GM21447 (cell line): ENCODE measurements around the gene ZNF184.

Source experiments
- ATAC-seq: cut with Tn5 transposase; IDR thresholded peaks from one replicate; pipeline ENCODE4 v1.9.1; 2021; ENCODE audit not compliant: unreplicated experiment

ZNF184 gene

GRCh38 chr6:27472617-27473400 lies at the start of gene ZNF184:
TSS of gene ZNF184 (minus strand) at chr6:27473105. CDS start at chr6:27472294, 811 bp downstream.
- peak; percentile 75 for ATAC-seq

DNA sequence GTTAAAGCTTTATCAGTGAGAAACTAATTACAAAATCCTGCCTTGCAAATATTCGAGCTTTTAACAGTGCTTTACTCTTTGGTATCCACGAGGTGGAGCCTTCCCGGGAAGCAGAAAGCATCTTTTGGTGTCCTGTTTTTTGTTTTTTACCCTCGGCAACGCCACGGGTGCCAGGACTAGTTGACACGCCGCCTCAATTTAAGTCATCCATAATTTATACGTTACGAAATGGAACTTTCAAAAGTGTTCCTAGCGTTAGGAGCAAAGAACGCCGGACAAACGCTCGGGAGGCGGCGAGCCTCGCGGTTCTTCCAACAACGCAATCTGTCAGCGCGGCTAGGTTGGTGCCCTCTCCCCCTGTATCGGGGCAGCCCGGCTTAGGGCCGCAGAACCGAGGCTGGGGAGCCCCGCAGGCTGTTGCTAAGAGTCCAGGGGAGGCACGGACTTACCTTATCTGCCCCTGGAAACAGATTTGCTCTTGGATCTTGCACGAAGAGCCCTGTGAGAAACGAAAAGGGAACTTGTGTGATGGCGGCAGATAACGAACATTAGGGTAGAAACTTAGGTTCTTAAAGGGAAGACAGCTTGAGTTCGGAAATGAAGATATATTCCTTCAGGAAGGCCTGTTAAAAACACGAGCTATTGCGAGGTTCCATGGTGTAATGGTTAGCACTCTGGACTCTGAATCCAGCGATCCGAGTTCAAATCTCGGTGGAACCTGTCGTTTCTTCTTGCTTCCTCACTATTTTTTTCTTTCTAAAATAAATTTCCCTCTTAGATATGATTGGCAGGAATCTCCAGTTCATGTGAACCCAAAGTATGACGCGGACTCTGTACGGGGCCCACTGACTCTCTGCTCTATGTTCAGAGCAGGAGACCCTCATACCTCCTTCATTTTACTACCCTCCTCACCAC lies 46.2 kb upstream of the ZNF184 start:
- ATAC-seq, result peak; percentile 75

DNA sequence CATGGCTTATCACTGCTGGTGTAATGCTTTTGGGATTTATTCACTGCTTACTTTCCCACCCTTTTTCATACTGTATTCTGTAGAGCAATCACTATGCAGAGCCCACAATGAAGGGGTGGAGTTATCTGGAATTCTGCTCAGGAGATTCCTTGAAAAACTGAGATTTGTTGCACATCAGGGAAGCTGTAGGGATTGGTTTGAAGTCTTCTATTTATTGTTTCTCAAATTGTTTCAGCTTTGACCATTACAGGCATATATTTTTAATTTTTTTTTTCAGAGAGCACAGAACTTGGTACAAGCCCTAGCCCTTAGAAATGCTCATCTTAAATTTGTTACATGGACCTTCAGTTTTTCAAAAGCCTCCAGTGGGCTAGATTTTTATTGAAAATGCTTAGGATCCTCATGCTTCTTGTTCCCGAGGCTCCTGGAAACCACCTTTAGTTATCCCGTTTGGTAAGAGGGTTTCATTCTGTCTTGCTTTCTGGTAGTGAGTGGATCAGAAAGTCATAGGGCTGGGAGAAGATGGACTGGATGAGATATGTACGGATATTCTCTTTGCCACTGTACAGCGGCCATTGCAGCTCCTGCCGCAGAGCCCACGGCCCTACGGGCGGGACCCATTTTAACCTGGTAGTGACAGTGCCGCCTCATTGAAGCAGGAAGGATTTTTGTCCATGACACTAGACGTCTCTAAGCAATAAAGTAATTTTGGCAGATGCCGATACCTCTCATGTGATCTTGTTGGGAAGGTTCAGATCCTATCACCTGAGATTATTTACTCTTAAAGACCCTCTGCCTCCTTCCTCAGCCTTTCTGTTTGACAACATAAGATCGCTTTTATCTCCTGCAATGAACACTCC lies 45.3 kb upstream of the ZNF184 start:
- ATAC-seq, result no peak

GRCh38 chr6:27517238-27517637 lies 44.3 kb upstream of the ZNF184 start:
- ATAC-seq, result no peak

DNA sequence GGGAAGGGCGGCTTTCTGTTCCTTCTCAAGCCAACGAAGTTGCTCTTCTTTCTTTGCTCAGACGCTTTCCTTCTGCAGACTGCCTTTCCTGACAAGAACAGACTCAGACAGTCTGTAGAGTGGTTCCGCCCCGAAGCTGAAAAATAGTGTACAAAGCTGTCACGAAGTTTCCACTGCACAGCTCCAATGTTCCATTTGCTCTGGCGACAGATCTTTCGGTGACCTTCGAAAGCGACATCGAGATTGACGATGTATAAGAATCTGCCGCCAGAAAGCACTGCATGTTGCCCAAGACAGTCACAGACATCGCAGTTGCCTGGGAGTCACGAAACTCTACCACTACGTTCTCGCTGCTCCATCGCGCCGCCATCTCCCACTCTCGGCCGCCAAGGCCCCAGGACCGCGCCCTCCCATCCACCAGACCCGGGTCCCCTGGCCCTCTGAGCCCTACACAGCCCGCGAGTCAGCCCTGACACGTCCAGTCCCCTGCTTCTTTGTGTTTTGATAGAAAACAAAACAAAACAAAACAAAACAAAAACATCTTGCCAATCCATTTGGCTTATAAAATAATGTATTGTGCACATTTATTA lies 42.1 kb upstream of the ZNF184 start:
- no peak for ATAC-seq

- ATAC-seq, result no peak
Observed at GRCh38 chr6:27512525-27512924, 39.6 kb upstream of the ZNF184 start.

GRCh38 chr6:27507041-27507956 lies 34.4 kb upstream of the ZNF184 start:
- no peak for ATAC-seq

GRCh38 chr6:27505209-27506027 lies 32.5 kb upstream of the ZNF184 start:
- ATAC-seq, result no peak

GRCh38 chr6:27503436-27504030 lies 30.6 kb upstream of the ZNF184 start:
- peak; percentile 38 for ATAC-seq

- peak; percentile 54 for ATAC-seq
Observed at GRCh38 chr6:27502508-27503435, 29.9 kb upstream of the ZNF184 start.

- ATAC-seq, result no peak
Observed at GRCh38 chr6:27501187-27501586, 28.3 kb upstream of the ZNF184 start.

DNA sequence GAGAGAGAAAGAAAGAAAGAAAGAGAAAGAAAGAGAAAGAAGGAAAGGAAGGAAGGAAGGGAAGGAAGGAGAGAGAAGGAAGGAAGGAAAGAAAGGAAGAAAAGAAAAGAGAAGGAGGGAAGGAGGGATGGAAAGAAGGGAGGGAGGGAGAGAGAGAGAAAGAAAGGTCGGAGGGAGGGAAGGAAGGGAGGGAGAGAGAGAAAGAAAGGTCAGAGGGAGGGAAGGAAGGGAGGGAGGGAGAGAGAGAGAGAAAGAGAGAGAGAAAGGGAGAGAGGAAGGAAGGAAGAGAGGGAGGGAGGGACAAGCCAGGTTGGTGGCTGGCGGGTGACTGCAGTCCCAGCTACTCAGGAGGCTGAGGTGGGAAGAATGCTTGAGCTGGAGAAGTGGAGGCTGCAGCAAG lies 27.3 kb upstream of the ZNF184 start:
- ATAC-seq, result no peak

DNA sequence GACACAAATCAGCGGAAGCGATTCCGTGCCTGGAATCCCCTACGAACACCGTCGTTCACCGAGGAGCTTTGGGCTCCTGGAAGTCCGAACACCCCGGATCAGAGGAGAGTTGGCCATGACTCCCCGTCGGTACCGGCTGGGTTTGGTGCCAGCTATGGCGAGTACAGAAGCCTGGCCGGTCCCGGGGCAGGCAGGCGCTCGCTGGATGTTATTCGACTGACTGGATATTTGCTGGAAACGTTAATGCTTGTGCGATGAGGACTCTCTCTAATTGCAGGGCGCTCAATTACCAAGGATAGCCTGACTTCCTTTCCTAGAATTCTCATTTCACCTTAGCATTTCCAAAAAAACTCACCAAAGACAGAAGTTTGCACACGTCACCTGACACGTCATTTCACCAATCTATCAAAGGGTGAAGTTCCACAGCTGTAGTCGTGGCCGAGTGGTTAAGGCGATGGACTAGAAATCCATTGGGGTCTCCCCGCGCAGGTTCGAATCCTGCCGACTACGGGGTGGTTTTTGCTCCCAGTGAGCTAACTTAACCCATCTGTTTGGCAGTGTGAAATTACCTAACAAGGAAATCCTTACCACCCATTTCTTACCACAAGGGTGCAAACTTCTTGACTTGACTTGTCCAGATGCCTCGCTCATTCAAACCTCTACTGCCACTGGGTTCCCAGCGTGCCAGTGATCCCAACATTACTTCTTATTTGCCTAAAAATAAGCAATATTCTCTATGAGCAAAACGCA lies 22.7 kb upstream of the ZNF184 start:
- ATAC-seq, result no peak

GRCh38 chr6:27494987-27495385 lies 22.1 kb upstream of the ZNF184 start:
- ATAC-seq, result no peak

DNA sequence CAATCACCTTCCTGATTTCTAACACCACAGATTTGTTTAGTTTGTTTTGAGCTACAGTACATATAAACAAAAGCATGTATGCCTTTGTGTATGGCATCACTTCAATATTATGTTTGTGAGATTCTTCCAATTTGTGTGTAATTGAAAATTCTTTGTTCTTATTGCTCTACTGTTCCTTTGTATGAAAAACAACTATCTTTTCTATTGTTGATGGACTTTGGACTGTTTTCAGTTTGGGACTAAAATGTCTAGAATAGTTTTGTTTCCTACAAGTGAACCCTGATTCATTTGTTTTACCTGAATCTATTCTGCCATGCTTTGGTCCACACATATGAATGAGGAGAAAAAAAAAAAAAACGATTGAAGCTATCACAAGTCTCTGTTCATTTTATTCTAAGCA lies 21.2 kb upstream of the ZNF184 start:
- ATAC-seq, result no peak

- ATAC-seq, result no peak
Observed at GRCh38 chr6:27492631-27493190, 19.8 kb upstream of the ZNF184 start.
